Tibial nerve (tissue), 4 donors: Measurements from ENCODE around the gene GCNT1. TPM values are rescaled to one million over a fixed set of nuclear protein-coding genes. Genes with fewer than 3 reads are reported as not detected.

Experiments used
- DNase-seq, 2 donors: peaks; one replicate each; pipeline ENCODE4 v3.0.0-alpha.2; 2019; ENCODE audit warnings: low spot score in 2 of 2
- H3K27ac ChIP-seq, 4 donors: fragments of 200-600 bp; sonication (generic) in 3 of 4; one replicate each; pipeline ENCODE4 v1.5.1; 2017 to 2019; ENCODE audit warnings: mild to moderate bottlenecking in 1 of 4
- H3K27me3 ChIP-seq, 2 donors: fragments of 200-600 bp; sonication (generic) in 1 of 2; one replicate each; pipeline versions ENCODE4 v1.5.1 to v1.6.0; 2017 to 2019
- H3K36me3 ChIP-seq, 3 donors: fragments of 200-600 bp; sonication (generic); one replicate each; pipeline ENCODE4 v1.5.1; 2018 to 2019
- H3K4me1 ChIP-seq, 4 donors: fragments of 200-600 bp; sonication (generic) in 3 of 4; one replicate each; pipeline ENCODE4 v1.5.1; 2017 to 2019
- H3K4me3 ChIP-seq, 4 donors: fragments of 200-600 bp; sonication (generic) in 3 of 4; one replicate each; pipeline ENCODE4 v1.5.1; 2017 to 2019; ENCODE audit warnings: mild to moderate bottlenecking in 1 of 4, moderate library complexity in 1 of 4
- H3K9me3 ChIP-seq, 4 donors: fragments of 200-600 bp; sonication (generic) in 3 of 4; one replicate each; pipeline ENCODE4 v1.5.1; 2017 to 2019
- CTCF ChIP-seq, 5 experiments: fragments of 200-600 bp in 3 of 5; fragments of 450-650 bp in 2 of 5; sonication (generic) in 3 of 5; IDR thresholded peaks; one replicate each; pipeline ENCODE4 v1.5.1; 2016 to 2019; ENCODE audit warnings: antibody characterized with exemption in 5 of 5, mild to moderate bottlenecking in 3 of 5, moderate library complexity in 2 of 5
- EP300 ChIP-seq, 2 donors: sonication (generic); formaldehyde crosslinking; IDR thresholded peaks; one replicate each; pipeline ENCODE4 v1.6.1; 2017; ENCODE audit warnings: antibody characterized with exemption in 2 of 2, mild to moderate bottlenecking in 1 of 2
- POLR2A ChIP-seq, 2 donors: fragments of 450-650 bp; IDR thresholded peaks; one replicate each; pipeline ENCODE4 v1.6.1; 2017; ENCODE audit warnings: antibody characterized with exemption in 2 of 2, mild to moderate bottlenecking in 2 of 2, moderate library complexity in 2 of 2
- WGBS, 2 donors: methylation state at CpG; one replicate each; pipeline ENCODE4 v1.1.5; 2018; 5-methylcytosine and 5-hydroxymethylcytosine counted together
- total RNA-seq, 4 donors: library from RNA; depleted of rRNA; stranded (reverse); fragments of >200 nt; gene quantifications; one replicate each; pipeline ENCODE4 v1.1.0, GENCODE V29; 2016

Gene GCNT1
- total RNA-seq, 4 donors from 2014 or later = 3.1 to 5.7 (median 4.0) TPM

DNA sequence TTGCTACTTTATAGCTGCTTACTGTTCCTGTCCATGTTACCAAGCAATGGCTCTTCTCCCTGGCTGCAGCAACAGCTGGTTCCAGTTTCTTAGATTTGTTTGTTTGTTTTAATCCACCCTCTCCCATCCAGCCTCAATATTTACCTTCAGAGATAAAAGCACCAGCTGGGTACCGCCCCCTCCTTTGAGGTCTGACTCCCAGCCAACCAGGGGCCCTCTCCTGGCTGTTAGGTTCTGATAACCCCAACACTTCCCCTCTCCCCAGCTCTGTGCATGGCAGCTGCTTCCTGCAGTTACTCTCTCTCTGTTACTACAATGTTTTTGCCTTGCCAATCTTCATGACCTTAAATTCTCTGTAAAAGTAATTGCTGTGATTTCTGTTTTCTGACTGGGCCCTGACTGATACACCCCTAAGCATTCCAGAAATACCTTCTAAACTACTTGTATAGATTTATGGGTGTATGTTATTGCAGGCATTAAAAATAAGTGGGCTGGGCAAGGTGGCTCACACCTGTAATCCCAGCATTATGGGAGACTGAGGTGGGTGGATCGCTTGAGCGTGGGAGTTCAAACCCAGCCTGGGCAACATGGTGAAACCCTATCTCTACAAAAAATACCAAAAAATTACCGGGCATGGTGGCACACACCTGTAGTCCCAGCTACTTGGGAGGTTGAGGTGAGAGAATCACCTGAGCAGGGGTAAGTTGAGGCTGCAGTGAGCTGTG lies 2.6 kb upstream of the GCNT1 start:
- Histone ChIP-seq H3K27me3 (no peaks in the 10 kb centered on the region), H3K4me3 (no peak overlapping the region), H3K27ac (no peak overlapping the region), H3K9me3 (no peaks in the 10 kb centered on the region), H3K4me1 (peaks cover 0 to 25% (median 0%) of the 10 kb centered on the region in 4 donors), H3K36me3 (no peaks in the 10 kb centered on the region)
- no peak for TF ChIP-seq POLR2A (IDR thresholded peaks at IDR 0.05)
- DNase-seq = no peak
- 75 to 86% methylated on average over 4 of the region's 4 CpGs for WGBS, 2 donors

GRCh38 chr9:76459694-76460635 lies 983 bp downstream of the GCNT1 start:
- H3K27me3 ChIP-seq = no peaks in the 10 kb centered on the region
- WGBS, 2 donors = 6 to 7% methylated on average over 32 of the region's 32 CpGs
- no peak for DNase-seq

DNA sequence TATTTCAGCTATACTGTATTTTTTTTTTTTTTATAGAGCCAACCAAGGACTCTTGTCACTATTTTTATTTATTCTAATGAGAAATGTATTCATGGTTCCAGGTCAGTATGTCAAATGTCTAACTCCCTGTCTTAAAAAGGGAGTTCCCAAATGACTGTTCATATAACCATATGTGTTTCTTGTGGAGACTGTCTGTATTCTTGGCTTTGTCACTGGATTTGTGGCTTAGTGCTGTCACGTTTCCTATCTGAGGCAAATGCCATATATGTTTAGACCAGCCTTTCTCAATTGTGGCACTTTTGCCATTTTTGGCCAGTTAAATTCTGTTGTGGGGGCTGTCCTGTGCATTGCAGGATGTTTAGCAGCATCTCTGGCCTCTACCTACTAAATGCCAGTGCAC lies 3.1 kb downstream of the GCNT1 start:
- DNase-seq = no peak
- WGBS, 2 donors = 71 to 73% methylated on average over 1 of the region's 1 CpG
- peaks cover 0 to 21% (median 0%) of the 10 kb centered on the region in 4 donors for H3K4me1 ChIP-seq

More at GRCh38 chr9:76459694-76460635, 983 bp downstream of the GCNT1 start:
- peaks cover 0 to 25% (median 0%) of the 10 kb centered on the region in 4 donors for H3K4me1 ChIP-seq
- no peaks in the 10 kb centered on the region for H3K9me3 ChIP-seq
- H3K27ac ChIP-seq = peak overlapping the region in 2 of 4 donors; percentile 60 to 72
- H3K36me3 ChIP-seq = no peaks in the 10 kb centered on the region
- H3K4me3 ChIP-seq = peak overlapping the region; percentile 58 to 85 (median 76)
- TF ChIP-seq EP300 (IDR thresholded peaks at IDR 0.05) (no peak), POLR2A (IDR thresholded peaks at IDR 0.05) (no peak), CTCF (IDR thresholded peaks at IDR 0.05) (no peak)

DNA sequence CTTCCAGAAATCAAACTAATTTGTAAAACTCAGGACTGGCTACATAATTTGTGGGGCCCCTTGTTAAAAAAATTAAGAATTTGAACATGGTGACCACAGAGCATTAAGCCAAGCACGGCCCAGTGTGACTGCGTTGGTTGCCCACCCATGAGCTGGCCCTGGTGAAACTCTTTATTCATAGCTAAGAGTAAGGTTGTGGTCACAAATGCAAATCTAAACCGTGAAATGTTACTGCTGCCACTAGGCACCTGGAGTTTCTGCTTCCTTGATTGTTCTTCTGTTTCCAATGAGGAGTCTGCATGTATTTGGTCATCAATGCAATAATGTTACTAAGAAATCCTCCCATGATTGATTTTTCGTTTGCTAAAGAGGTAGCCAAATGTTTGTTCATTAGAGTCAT lies 4.2 kb downstream of the GCNT1 start:
- H3K4me1 ChIP-seq = peaks cover 0 to 21% (median 0%) of the 10 kb centered on the region in 4 donors
- no peak overlapping the region for H3K27ac ChIP-seq
- WGBS, 2 donors = 92 to 95% methylated on average over 4 of the region's 4 CpGs
- H3K27me3 ChIP-seq = no peaks in the 10 kb centered on the region
- DNase-seq = no peak
- no peaks in the 10 kb centered on the region for H3K36me3 ChIP-seq
- H3K9me3 ChIP-seq = no peaks in the 10 kb centered on the region
- TF ChIP-seq CTCF (IDR thresholded peaks at IDR 0.05) (no peak), POLR2A (IDR thresholded peaks at IDR 0.05) (no peak), EP300 (IDR thresholded peaks at IDR 0.05) (no peak)
- no peak overlapping the region for H3K4me3 ChIP-seq

More for the DNA sequence above, 3.1 kb downstream of the GCNT1 start:
- H3K27me3 ChIP-seq = no peaks in the 10 kb centered on the region
- TF ChIP-seq POLR2A (IDR thresholded peaks at IDR 0.05) (no peak), CTCF (IDR thresholded peaks at IDR 0.05) (no peak), EP300 (IDR thresholded peaks at IDR 0.05) (no peak)
- no peak overlapping the region for H3K4me3 ChIP-seq
- H3K27ac ChIP-seq = no peak overlapping the region
- no peaks in the 10 kb centered on the region for H3K9me3 ChIP-seq
- H3K36me3 ChIP-seq = no peaks in the 10 kb centered on the region

GRCh38 chr9:76464706-76465105 lies 5.7 kb downstream of the GCNT1 start:
- H3K36me3 ChIP-seq = no peaks in the 10 kb centered on the region
- no peak overlapping the region for H3K27ac ChIP-seq
- 97 to 100% methylated on average over 1 of the region's 1 CpG for WGBS, 2 donors
- DNase-seq = no peak
- TF ChIP-seq EP300 (IDR thresholded peaks at IDR 0.05) (no peak), POLR2A (IDR thresholded peaks at IDR 0.05) (no peak), CTCF (IDR thresholded peaks at IDR 0.05) (no peak)
- no peaks in the 10 kb centered on the region for H3K27me3 ChIP-seq
- H3K4me3 ChIP-seq = no peak overlapping the region
- peaks cover 0 to 10% (median 0%) of the 10 kb centered on the region in 4 donors for H3K4me1 ChIP-seq
- H3K9me3 ChIP-seq = no peaks in the 10 kb centered on the region
